Left lobe of liver (tissue), 2 donors: ENCODE measurements around the gene MISP. TPM values are rescaled to one million over a fixed set of nuclear protein-coding genes. Genes with fewer than 3 reads are reported as not detected.
"Not testable (repeated sequence)": the region's sequence is repeated elsewhere in the genome, so short reads cannot be mapped to it uniquely, and the experiment has no call there.

ENCODE experiments used
- ATAC-seq: fragments of 200-7000 bp; cut with Tn5 transposase; one replicate; pipeline ENCODE4 v1.9.1; 2020; ENCODE audit warnings: mild to moderate bottlenecking, moderate library complexity
- DNase-seq: peaks from one replicate; pipeline ENCODE4 v3.0.0-alpha.2; 2020; ENCODE audit warnings: low spot score
- total RNA-seq: library from RNA; stranded (reverse); gene quantifications from one replicate; pipeline ENCODE4 v1.2.1, GENCODE V29; 2021
- donor health status: DM: no; HTN: no; CAD: no; lungs with moderate emphysema.
- donor health status: DM: no; HTN: yes; CAD: no.

The MISP gene
- total RNA-seq, 1 donor from 2014 or later, result 0.18 TPM

DNA sequence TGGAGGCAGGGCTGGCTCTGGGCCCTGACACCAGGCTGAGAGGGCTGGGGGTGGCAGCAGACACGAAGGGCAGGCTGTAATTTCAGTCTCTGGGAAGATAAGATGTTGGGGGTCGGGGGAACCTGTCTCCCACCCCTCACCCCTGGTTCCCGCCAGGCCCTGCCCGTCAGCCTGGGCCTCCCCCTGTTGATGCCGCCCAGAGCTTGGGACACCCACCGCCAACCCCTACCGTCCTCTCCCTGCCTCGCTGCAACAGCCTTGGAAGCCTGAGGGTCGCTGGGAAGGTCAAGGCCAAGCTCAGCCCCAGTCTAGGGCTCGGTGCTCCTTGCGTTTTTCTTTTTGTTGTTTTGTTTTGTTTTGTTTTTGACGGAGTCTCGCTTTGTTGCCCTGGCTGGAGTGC lies 27.7 kb upstream of the MISP start:
- DNase-seq, result no peak
- no peak for ATAC-seq

DNA sequence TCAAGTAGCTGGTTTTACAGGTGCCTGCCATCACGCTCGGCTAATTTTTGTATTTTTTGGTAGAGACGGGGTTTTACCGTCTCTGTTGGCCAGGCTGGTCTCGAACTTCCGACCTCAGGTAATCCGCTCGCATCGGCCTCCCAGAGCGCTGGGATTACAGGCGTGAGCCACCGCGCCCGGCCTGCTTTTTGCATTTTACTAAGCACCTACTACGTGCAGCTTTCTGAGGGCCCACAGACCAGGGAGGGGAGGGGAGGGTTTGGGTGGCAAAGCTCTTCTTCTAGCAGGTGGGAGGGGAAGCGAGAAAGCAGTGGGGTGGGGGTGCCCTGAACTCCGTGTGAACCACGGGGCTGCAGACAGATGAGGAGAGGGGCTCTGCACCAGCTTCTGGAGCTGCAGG lies 27.2 kb upstream of the MISP start:
- ATAC-seq (no peak), DNase-seq (no peak)

DNA sequence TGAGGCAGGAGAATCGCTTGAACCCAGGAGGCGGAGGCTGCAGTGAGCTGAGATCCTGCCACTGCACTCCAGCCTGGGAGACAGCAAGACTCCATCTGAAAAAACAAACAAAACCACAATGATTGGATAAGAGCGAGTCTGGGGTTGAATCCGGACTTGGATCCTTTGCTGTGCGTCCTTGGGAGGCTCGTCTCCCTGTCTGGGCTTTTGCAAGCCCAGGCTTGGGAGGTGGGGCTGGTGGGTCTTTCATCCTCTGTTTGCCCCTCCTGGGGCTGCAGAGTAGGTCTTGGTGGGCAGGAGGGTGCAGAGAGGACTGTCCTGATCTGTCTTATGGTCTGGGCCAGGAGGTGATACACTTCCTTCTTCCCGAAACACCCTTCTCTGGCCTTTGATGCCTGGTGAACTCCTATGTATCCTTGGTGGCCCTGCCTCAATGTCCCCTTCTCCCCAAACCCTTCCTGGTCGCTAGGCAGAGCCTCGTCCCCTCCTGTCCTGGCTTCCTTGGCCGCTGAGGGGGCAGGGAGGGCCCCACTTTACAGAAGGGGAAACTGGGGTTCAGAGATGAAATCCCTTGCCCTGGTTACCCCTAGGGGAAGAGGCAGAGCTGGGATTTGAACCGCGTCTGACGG lies 25.3 kb upstream of the MISP start:
- DNase-seq (no peak), ATAC-seq (no peak)

DNA sequence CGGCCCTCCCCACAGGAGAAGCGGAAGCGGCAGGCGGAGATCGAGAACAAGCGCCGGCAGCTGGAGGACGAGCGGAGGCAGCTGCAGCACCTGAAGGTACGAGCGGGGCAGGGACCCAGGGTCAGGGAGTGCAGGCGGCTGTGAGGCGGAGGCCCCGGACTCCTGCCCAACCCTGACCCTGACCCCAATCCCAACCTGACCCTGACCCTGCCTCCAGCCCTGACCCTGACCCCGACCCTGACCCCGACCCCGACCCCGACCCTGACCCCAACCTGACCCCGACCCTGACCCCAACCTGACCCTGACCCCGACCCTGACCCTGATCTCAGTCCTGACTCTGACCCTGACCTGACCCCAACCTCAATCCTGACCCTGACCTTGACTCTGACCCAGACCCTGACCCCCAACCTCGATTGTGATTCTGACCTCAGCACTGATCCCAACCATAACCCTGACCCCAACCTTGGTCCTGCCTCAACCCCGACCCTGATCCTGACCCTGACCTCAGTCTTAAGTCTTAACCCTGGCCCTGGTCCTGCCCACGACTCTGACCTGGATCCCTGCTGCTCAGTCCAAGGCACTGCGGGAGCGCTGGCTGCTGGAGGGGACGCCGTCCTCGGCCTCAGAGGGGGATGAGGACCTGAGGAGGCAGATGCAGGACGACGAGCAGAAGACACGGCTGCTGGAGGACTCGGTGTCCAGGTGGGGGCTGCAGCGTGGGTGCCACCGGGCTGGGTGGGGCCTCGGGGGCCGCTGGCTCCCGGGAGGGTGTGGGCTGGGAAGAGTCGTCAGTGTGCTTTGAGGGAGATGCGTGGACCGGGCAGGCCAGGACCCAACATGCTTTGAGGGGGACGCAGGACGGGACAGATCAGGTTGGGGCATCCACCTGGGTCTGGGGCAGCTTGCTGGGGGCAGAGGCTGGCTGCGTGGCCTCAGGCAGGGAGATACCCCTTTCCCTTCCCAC lies 23.6 kb upstream of the MISP start:
- no peak for DNase-seq
- ATAC-seq, result peak; percentile 23

DNA sequence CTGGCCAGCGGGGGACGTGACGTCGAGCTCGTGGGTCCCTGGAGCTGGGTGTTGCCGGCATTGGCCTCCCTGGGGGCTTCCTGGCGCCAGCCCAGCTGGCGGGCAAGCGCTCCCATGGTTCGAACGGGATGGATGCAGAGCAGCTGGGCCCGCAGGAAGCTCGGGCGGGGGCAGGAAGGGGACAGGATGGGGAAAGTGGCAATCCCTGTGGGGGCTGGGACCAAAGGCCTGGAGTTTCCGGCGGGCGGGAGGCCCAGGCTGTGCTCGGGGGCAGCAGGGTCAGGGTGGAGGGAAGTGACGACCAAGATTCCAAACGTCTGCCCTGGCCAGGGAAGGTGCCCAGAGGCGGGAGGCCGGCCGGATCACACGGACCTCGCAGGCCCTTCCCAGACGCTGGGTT lies 22.9 kb upstream of the MISP start:
- DNase-seq (peak; percentile 67), ATAC-seq (peak; percentile 76)

DNA sequence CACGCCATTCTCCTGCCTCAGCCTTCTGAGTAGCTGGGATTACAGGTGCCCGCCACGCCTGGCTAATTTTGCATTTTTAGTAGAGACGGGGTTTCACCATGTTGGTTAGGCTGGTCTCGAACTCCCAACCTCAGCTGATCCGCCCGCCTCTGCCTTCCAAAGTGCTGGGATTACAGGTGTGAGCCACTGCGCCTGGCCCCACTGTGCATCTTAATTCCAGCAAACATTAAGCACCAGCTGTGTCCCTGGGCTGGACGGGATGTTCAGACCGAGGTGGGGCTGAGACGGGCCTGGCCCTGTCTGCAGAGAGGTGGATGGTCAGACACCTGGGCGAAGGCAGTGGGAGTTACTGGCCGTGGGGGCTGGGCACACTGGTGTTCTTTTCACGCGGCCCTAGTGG lies 21.3 kb upstream of the MISP start:
- not testable (repeated sequence) for DNase-seq, ATAC-seq

DNA sequence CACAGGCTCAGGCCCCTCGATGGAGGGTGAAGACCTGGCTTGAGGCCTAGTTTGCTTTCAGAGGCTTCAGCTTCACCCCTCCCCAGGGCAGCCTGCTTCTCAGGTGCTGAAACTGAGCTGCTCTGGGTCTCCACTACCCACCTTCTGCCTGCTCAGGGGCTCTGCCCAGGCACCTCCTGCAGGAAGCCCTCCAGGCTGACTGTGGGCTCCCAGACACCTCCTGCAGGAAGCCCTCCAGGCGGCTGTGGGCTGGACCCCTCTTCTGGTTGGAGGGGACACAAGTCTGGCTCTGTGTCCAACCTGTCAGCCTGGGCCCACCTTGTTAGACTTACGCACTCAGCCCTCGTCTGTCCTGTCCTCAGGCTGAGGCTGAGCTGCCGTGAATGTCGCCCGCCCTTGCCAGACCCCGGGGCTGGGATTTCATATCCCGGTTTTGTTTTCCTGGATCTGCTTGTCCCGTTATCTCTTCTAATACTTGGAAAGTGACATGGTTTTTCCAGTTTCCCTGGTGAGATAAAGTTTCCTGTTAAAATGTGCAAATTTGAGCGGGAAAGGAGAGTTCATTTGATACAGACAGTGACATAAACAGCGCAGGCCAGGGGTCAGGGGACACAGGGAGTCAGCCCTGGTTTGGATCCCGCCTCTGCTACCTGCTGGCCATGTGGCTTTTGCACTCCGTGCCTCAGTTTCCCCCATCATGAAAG lies 20.8 kb upstream of the MISP start:
- no peak for DNase-seq
- ATAC-seq, result no peak

DNA sequence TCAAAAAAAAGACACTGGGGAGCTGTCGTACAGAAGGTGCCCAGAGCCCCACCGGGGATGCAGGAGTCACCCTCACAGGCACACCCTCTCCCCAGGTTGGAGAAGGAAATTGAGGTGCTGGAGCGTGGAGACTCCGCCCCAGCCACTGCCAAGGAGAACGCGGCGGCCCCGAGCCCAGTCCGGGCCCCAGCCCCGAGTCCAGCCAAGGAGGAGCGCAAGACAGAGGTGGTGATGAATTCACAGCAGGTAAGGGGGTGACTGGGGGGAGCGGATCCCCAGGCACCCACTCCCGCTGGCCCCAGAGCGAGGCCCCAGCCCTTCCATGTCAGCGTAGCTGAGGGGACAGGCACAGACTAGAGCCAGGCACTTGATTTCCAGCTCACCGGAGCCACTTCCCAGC lies 19.9 kb upstream of the MISP start:
- ATAC-seq (no peak), DNase-seq (no peak)

DNA sequence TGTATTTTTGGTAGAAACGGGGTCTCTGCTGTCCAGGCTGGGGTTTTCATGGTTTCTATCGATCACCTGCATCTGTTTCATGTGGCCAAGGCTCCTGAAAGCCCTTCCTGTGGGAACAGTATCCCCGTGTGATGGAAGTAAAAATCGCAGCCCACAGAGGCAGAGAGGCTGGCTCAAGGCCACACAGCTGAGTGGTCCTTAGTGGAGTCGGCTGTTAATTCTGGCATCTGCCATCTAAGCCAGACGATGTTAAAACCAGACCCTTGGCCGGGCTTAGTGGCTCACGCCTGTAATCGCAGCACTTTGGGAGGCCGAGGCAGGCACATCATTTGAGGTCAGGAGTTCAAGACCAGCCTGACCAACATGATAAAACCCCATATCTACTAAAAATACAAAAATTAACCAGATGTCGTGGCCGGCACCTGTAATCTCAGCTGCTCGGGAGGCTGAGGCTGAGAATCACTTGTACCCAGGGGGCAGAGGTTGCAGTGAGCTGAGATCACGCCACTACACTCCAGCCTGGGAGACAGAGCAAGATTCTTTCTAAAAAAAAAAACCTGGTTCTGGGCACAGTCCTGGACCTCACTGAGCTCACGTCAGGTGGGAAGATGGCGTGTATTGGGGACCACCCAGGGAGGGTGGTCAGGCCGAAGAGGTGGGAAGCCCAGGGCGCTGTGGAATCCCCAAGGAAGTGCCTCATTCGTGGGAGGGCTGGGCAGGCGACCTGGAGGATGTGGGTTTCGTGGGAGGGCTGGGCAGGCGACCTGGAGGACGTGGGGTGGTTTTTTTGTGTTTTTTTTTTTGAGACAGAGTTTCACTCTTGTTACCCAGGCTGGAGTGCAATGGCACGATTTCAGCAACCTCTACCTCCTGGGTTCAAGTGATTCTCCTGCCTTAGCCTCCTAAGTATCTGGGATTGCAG lies 18.5 kb upstream of the MISP start:
- ATAC-seq (no peak), DNase-seq (no peak)

DNA sequence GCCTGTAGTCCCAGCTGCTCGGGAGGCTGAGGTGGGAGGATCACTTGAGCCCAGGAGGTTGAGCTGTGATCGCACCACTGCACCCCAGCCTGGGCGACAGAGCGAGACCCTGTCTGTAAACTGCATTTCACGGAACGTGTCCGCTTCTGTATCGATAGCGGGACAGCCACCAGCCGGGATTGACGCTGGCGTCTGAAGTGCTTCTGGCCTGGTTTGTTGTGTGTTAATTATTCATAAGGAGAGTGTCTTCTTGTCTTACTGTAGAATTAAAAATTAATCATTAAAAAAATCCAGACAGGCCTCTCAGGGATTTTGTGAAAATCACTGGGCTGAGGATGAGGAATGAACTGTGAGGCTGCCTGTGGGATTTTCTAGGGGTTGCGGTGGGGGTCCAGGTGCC lies 16.2 kb upstream of the MISP start:
- DNase-seq, result no peak
- no peak for ATAC-seq

DNA sequence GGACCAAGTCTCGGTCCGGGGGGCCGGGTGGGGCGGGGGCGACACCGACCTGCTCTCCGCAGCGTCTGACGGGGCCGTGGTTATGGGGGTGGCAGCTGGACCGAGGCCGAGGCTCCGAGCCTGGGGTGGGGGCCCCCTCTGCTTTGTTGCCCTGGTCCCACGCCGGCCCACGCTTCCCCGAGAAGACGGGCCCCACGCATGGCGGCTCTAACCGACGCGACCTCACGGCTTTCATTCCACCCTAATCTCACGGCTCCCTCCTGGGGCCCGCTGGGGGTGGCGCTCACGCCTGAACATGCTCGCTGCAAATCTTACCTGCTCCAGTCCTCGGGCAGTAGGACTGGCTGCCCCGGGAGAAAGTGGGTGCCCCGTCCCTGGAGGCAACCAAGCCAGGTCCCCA lies 14.8 kb upstream of the MISP start:
- ATAC-seq, result no peak
- no peak for DNase-seq

DNA sequence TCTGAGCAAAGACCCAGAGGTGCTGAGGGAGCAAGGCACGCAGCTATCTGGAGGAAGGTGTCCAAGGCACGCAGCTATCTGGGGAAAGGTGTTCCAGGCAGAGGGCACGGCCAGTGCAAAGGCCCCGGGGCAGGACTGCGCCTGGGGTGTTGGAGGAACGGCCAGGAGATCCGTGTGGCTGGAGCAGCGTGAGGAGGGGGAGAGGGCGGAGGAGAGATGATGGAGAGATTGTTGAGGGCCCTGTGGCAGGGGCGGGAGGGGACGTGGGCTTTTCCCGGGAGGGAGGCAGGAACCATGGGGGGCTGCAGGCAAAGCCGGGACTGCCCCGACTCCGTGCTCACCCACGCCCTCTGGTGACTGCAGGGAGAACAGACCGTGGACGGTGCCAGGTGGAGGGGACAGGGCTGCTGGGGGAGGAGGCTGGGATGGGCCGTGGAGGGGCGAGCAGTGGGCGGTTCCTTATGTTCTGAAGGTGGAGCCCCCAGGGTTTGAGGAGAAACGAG lies 13.3 kb upstream of the MISP start:
- DNase-seq, result no peak
- ATAC-seq, result peak; percentile 45

DNA sequence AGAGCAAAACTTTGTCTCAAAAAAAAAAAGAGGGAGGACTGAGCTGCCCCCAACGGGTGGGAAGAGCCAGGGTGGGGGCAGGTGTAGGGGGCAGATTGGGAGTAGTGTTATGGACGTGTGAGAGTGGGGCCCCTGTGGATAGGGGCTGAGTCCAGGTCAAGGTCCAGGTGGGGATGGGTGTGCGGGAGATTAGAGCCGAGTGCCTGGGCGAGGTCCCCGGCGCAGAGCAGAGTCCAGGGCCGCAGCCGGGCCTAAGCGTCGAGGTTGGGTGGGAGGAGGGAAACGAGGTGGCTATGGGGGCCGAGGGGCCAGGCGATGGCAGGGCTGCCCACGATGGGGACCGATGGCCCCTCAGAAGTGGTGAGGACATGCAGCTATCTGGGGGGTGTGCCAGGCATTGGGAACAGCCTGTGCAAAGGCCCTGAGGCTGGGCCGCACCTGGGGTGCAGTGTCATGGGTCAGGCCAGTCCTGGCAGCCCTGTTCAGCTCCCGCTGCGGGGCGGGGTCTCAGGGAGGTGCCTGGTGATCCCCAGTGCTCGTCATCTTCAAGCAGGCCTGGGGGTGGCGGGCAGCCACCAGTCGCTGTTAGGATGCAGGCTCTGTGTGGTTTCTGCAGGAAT lies 12.3 kb upstream of the MISP start:
- ATAC-seq (peak; percentile 43), DNase-seq (no peak)

DNA sequence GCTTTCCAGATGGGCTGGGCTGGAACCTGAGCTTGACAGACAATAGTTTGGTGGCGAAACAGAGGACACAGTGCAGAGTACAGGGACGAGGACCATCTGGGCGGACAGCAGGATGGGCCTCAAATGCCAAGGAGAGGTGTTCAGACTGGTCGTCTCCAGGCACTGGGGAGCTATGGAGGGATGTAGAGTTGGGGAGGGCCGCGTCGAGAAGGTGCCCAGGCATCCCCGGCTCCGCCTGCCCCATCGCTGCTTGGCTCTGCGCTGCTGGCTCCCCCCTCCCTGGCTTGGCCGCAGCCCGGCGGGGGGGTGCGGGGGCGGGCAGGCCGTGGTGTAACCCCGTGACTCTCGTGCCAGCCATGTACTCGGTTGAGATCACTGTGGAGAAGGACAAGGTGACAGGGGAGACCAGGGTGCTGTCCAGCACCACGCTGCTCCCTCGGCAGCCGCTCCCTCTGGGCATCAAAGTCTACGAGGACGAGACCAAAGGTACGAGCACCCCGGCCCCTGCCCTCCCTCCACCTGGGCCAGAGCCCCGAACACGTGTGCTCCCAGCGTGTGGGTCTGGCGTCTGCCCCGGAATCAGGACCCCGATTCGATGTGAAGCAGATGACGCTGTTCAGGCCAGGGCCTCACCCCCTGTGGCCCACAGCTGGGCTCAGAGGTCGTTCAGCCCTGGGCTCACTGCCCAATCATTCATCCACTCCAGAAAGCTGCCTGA lies 10.8 kb upstream of the MISP start:
- DNase-seq (no peak), ATAC-seq (peak; percentile 50)

DNA sequence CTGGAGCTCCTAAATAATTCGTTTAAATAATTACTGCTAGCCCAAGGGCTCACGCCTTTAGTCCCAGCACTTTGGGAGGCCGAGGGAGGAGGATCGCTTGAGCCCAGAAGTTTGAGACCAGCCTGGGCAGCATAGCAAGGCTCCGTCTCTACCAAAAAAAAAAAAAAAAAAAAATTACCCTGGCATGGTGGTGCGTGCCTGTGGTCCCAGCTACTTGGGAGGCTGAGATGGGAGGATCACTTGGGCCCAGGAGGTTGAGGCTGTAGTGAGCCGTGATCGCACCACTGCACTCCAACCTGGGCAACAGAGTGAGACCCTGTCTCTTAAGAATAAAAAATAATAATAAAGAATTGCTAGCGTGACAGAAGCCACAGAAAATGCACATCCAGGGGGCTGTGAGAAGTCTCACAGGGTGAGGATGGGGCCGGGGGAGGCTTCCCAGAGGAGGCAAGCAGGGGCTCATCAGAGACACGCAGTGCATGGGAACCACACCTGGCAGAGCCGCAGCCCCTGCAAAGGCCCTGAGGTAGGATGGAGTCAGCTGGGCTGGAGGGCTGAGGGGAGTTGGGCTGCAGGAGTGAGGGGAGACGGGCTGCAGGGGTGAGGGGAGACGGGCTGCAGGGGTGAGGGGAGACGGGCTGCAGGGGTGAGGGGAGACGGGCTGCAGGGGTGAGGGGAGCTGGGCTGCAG lies 10.0 kb upstream of the MISP start:
- not testable (repeated sequence) for DNase-seq, ATAC-seq

DNA sequence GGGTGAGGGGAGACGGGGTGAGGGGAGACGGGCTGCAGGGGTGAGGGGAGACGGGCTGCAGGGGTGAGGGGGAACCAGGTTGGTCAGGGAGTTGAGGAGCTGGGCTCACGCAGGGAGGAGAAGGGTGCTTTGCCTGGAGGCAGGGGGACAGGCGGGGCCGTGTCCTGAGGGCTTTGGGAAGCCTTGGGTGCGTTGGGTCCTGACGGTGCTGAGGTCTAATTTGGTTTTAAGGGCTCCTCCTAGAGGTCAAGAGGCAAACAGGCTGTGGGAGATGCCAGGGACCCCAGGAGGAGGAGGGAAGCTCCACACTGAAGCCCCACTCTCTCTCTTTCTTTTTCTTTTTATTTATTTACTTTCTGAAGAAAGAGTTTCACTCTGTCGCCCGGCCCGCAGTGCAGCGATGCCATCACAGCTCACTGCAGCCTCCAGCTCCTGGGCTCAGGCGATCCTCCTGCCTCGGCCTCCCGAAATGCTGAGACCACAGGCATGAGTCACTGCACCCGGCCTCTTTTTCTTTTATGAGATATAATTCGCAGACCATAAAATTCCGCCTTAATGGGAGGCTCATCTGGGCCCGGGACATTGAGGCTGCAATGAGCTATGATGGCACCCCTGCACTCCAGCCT lies 9.3 kb upstream of the MISP start:
- no peak for DNase-seq
- ATAC-seq, result no peak

DNA sequence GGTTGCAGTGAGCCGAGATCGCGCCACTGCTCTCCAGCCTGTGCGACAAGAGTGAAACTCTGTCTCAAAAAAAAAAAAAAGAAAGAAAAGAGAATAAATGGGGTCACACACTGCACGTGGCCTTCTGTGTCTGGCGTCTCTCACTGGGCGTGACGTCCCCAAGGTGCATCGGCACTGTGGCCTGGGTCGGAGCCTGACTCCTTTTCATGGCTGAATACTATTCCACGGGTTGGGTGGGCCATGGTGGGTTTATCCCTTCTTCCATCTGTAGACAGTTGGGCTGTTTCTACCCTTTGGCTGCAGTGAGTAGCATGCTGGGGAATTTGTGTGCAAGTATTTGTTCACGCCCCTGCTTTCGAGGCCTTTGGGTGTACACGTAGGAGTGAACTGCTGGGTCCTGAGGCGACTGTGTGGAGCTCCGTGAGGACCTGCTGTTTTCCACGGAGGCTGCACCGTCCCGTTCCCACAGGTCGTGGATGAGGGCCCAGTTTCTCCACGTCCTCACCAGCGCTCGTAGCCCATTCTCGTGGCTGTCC lies 8.3 kb upstream of the MISP start:
- DNase-seq (no peak), ATAC-seq (no peak)

DNA sequence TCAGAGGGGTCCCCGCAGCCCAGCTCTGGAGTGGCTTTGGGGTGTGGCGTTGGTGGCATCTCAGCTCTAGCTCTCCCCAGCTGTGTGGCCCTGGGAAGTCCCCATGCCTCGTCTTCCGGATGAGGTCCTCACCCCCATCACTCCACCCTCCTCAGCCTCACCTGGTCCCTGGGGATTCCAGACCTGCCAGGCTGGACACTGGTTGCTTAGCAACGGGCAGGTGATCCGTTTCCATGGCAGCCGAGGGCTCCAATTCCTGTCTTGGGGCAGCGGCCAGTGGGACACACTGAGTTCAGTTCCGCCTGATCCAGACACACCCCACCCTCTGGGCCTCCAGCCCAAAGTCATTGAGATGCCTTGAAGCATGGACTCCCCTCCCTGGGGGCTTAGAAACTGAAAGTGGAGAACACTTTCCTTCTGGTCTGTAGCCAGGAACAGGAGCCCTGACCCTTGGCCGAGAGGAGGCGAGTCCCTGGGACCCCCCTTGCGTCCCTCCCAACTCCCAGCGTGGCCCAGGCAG lies 7.7 kb upstream of the MISP start:
- ATAC-seq (no peak), DNase-seq (no peak)
